HepG2 (cell line): Measurements from ENCODE around the gene NHLRC3. TPM values are rescaled to one million over a fixed set of nuclear protein-coding genes. Genes with fewer than 3 reads are reported as not detected.
A peak's percentile ranks its signal among the peaks of the same experiment; 100 is the strongest.

Experiments used
- ATAC-seq: fragments of 200-7000 bp; cut with Tn5 transposase; 3 replicates; pipeline ENCODE4 v1.9.1; 2020; ENCODE audit warnings: mild to moderate bottlenecking, moderate library complexity
- Bru-seq: library from RNA; stranded (reverse); fragments of 400-500 nt; gene quantifications from one replicate; lab custom pipeline; 2021; lab: Mats Ljungman, UMichigan
- BruChase-seq, 2 experiments: library from RNA; stranded (reverse); fragments of 400-500 nt; gene quantifications; one replicate each; lab custom pipeline; 2021; lab: Mats Ljungman, UMichigan
- BruUV-seq: library from RNA; stranded (reverse); fragments of 400-500 nt; replicated peaks from 2 replicates; lab custom pipeline; 2021; lab: Mats Ljungman, UMichigan
- CTCF ChIA-PET: fragments of 300-600 bp; formaldehyde crosslinking; extraction: SDS; loops from one replicate; lab custom pipeline; 2021; ENCODE audit warnings: low total read pairs, inconsistent platforms, low intra/inter-chr PET ratio; lab: Yijun Ruan, JAX
- POLR2A ChIA-PET: fragments of 350-600 bp; sonication (Branson Sonifier 250); formaldehyde crosslinking; loops from one replicate; lab custom pipeline; 2020; ENCODE audit warnings: antibody characterized with exemption, inconsistent platforms; lab: Yijun Ruan, JAX
- DNase-seq: peaks from one replicate; pipeline ENCODE4 v3.0.0-alpha.2; 2015; ENCODE audit warnings: low spot score
- FAIRE-seq: peaks from 3 replicates; lab custom pipeline; 2011; peaks lifted over from hg19 to GRCh38; lab: Jason Lieb, UNC
- H2AFZ ChIP-seq: one replicate; pipeline ENCODE4 v1.6.1; 2011; ENCODE audit warnings: low read length, inconsistent platforms
- H3K27ac ChIP-seq: fragments of 300-600 bp; 3 replicates; pipeline ENCODE4 v1.8.0; 2011; ENCODE audit warnings: mixed run types, mild to moderate bottlenecking, mixed read lengths, low read length, inconsistent platforms; ENCODE audit not compliant: insufficient read depth; ENCODE audit errors: extremely low read length
- H3K27me3 ChIP-seq, 2 experiments: fragments of 200-600 bp in 1 of 2; 2 replicates in 1 of 2; 3 replicates in 1 of 2; pipeline versions ENCODE4 v1.6.0 to v1.8.0; 2011; ENCODE audit warnings: low read length in 2 of 2, mild to moderate bottlenecking in 2 of 2, moderate library complexity in 2 of 2, inconsistent platforms in 1 of 2; ENCODE audit not compliant: insufficient read depth in 2 of 2, control insufficient read depth in 1 of 2
- H3K36me3 ChIP-seq, 2 experiments: fragments of 200-600 bp in 1 of 2; replicated peaks in 1 of 2; 2 replicates in 1 of 2; 3 replicates in 1 of 2; pipeline versions ENCODE4 v1.5.1 to v1.8.0; 2011; ENCODE audit warnings: low read length in 2 of 2, inconsistent platforms in 1 of 2; ENCODE audit not compliant: insufficient read depth in 2 of 2, control insufficient read depth in 1 of 2
- H3K4me1 ChIP-seq: 2 replicates; pipeline ENCODE4 v1.5.1; 2012; ENCODE audit warnings: low read length, inconsistent platforms; ENCODE audit not compliant: insufficient read depth
- H3K4me2 ChIP-seq: 2 replicates; pipeline ENCODE4 v1.6.0; 2011; ENCODE audit warnings: low read depth, low read length, inconsistent platforms
- H3K4me3 ChIP-seq, 3 experiments: fragments of 200-600 bp in 1 of 3; sonication (generic), shearing (Covaris generic) in 1 of 3; replicated peaks in 1 of 3; 2 replicates each; pipeline ENCODE4 v1.5.1; 2011 to 2016; ENCODE audit warnings: low read length in 3 of 3, inconsistent platforms in 2 of 3, low read depth in 2 of 3, mild to moderate bottlenecking in 2 of 3, control low read depth in 1 of 3, mixed read lengths in 1 of 3; ENCODE audit not compliant: insufficient read depth in 1 of 3
- H3K79me2 ChIP-seq: one replicate; pipeline ENCODE4 v1.6.1; 2011; ENCODE audit warnings: low read length, inconsistent platforms; ENCODE audit not compliant: insufficient read depth
- H3K9ac ChIP-seq: 2 replicates; pipeline ENCODE4 v1.6.0; 2011; ENCODE audit warnings: mild to moderate bottlenecking, low read depth, low read length, inconsistent platforms; ENCODE audit not compliant: insufficient read depth
- H3K9me3 ChIP-seq: 2 replicates; pipeline ENCODE4 v1.5.1; 2012; ENCODE audit warnings: mild to moderate bottlenecking, low read length
- H4K20me1 ChIP-seq: 2 replicates; pipeline ENCODE4 v1.6.0; 2011; ENCODE audit warnings: inconsistent platforms, mild to moderate bottlenecking, low read length, moderate library complexity; ENCODE audit not compliant: insufficient read depth
- BCLAF1 ChIP-seq: fragments of 450-650 bp; IDR thresholded peaks from 2 replicates; pipeline ENCODE4 v1.6.1; 2017; ENCODE audit warnings: mild to moderate bottlenecking
- BRD4 ChIP-seq: sonication (generic); formaldehyde crosslinking; IDR thresholded peaks from 2 replicates; pipeline ENCODE4 v1.4.0; 2020; ENCODE audit warnings: missing genetic modification reagents
- CBX1 ChIP-seq: IDR thresholded peaks from one replicate; pipeline ENCODE4 v1.6.1; 2016; ENCODE audit warnings: antibody characterized with exemption, low read depth
- RARG ChIP-seq: sonication (generic); formaldehyde crosslinking; IDR thresholded peaks from 2 replicates; pipeline ENCODE4 v1.4.0; 2020; ENCODE audit warnings: low read depth, mild to moderate bottlenecking, missing genetic modification reagents
- RBM22 ChIP-seq: fragments of 200-400 bp; formaldehyde crosslinking; optimal IDR thresholded peaks from 2 replicates; pipeline ENCODE3; 2017; ENCODE audit warnings: mild to moderate bottlenecking, low read length, moderate library complexity
- ZBTB10 ChIP-seq: sonication (generic); formaldehyde crosslinking; IDR thresholded peaks from 2 replicates; pipeline ENCODE4 v1.4.0; 2020; ENCODE audit warnings: missing genetic modification reagents, borderline replicate concordance
- ZNF292 ChIP-seq: sonication (generic); formaldehyde crosslinking; IDR thresholded peaks from 2 replicates; pipeline ENCODE4 v1.8.1; 2022; ENCODE audit warnings: mild to moderate bottlenecking, low read depth, missing genetic modification reagents, borderline replicate concordance
- ZNF335 ChIP-seq: sonication (generic); formaldehyde crosslinking; IDR thresholded peaks from 2 replicates; pipeline ENCODE4 v1.4.0; 2020; ENCODE audit warnings: missing genetic modification reagents
- ZNF501 ChIP-seq: sonication (generic); formaldehyde crosslinking; IDR thresholded peaks from 2 replicates; pipeline ENCODE4 v1.5.1; 2020; ENCODE audit warnings: mild to moderate bottlenecking, moderate library complexity, missing genetic modification reagents
- ZNF644 ChIP-seq: IDR thresholded peaks from 2 replicates; pipeline ENCODE4 v1.6.1; 2016; ENCODE audit warnings: low read depth
- ZSCAN5A ChIP-seq: sonication (generic); formaldehyde crosslinking; IDR thresholded peaks from 2 replicates; pipeline ENCODE4 v1.8.0; 2022; ENCODE audit warnings: mild to moderate bottlenecking, missing genetic modification reagents, borderline replicate concordance
- WGBS: methylation state at CpG from one replicate; pipeline ENCODE4 v1.1.6; 2017; ENCODE audit warnings: low lambda C conversion rate; 5-methylcytosine and 5-hydroxymethylcytosine counted together
- in situ Hi-C: cut with HindIII; loops from 2 replicates; pipeline ENCODE4 v1.10.0; 2017; ENCODE audit warnings: low pct_unique_long_range_greater_than_20kb; ENCODE audit not compliant: extremely low pct_ligation_motif_present
- intact Hi-C: fragments of 100-400 bp; cut with micrococcal nuclease; formaldehyde crosslinking; loops from one replicate; pipeline ENCODE4 v1.10.0; 2022; ENCODE audit not compliant: unreplicated experiment
- long read RNA-seq, 2 experiments: library from RNA in 1 of 2; library from polyadenylated mRNA in 1 of 2; stranded (forward) in 1 of 2; unstranded in 1 of 2; transcript quantifications; one replicate each; pipeline ENCODE4 v2.0.0, GENCODE V29; 2019 to 2022
- polyA minus RNA-seq, 3 experiments: library from RNA; depleted of rRNA, polyadenylated mRNA; stranded (reverse); fragments of >200 nt; gene quantifications; 2 replicates each; pipeline ENCODE4 v1.2.3, GENCODE V29; 2011; ENCODE audit warnings: low replicate concordance in 1 of 3
- polyA plus RNA-seq, 8 experiments: library from polyadenylated mRNA; depleted of rRNA in 3 of 8; stranded (reverse) in 7 of 8; unstranded in 1 of 8; fragments of >200 nt; fragmentation: Illumina TruSeq in 4 of 8; extraction: Trizol in 4 of 8; gene quantifications; 2 replicates each; pipeline versions ENCODE4 v1.2.1 to v1.2.3, GENCODE V29; 2011 to 2016; ENCODE audit warnings: low read depth in 4 of 8, missing spikeins in 1 of 8, mixed read lengths in 1 of 8; ENCODE audit not compliant: insufficient read depth in 1 of 8
- total RNA-seq, 5 experiments: library from RNA; depleted of rRNA; stranded (reverse); fragments of >200 nt; fragmentation: Illumina TruSeq; extraction: Trizol; gene quantifications; 2 replicates each; pipeline ENCODE4 v1.2.3, GENCODE V29; 2016; ENCODE audit warnings: low read depth in 1 of 5

The NHLRC3 gene
- 14.5 and 29.8 TPM in 2 replicates for total RNA-seq (2016; rRNA removed; fragmentation: Illumina TruSeq; extraction: Trizol)
- total RNA-seq (2016; cell fraction: cytosol; rRNA removed; fragmentation: Illumina TruSeq; extraction: Trizol; ENCODE audit: low read depth) = 2.9 and 3.0 TPM in 2 replicates
- 16.2 and 30.5 TPM in 2 replicates for total RNA-seq (2016; cell fraction: insoluble cytoplasmic fraction; rRNA removed; fragmentation: Illumina TruSeq; extraction: Trizol)
- 5.1 and 6.3 TPM in 2 replicates for total RNA-seq (2016; cell fraction: membrane; rRNA removed; fragmentation: Illumina TruSeq; extraction: Trizol)
- 42.6 and 49.6 TPM in 2 replicates for total RNA-seq (2016; cell fraction: nucleus; rRNA removed; fragmentation: Illumina TruSeq; extraction: Trizol)
- polyA plus RNA-seq (2011; rRNA removed) = 16.8 and 19.9 TPM in 2 replicates
- 5.3 and 9.1 TPM in 2 replicates for polyA plus RNA-seq (2011; cell fraction: cytosol; rRNA removed)
- 36.6 and 48.1 TPM in 2 replicates for polyA plus RNA-seq (2011; cell fraction: nucleus; rRNA removed)
- 19.5 and 21.8 TPM in 2 replicates for polyA plus RNA-seq (2012)
- polyA plus RNA-seq (2016; cell fraction: cytosol; fragmentation: Illumina TruSeq; extraction: Trizol; ENCODE audit: low read depth) = 1.3 TPM in 2 replicates
- polyA plus RNA-seq (2016; cell fraction: insoluble cytoplasmic fraction; fragmentation: Illumina TruSeq; extraction: Trizol; ENCODE audit: low read depth) = 10.3 and 10.5 TPM in 2 replicates
- 3.1 and 3.3 TPM in 2 replicates for polyA plus RNA-seq (2016; cell fraction: membrane; fragmentation: Illumina TruSeq; extraction: Trizol; ENCODE audit: low read depth)
- 61.2 and 65.0 TPM in 2 replicates for polyA plus RNA-seq (2016; cell fraction: nucleus; fragmentation: Illumina TruSeq; extraction: Trizol; ENCODE audit: insufficient read depth, low read depth)
- polyA minus RNA-seq (2011; rRNA and poly(A)+ RNA removed; ENCODE audit: low replicate concordance) = 9.3 and 14.1 TPM in 2 replicates
- 7.9 and 8.5 TPM in 2 replicates for polyA minus RNA-seq (2011; cell fraction: cytosol; rRNA and poly(A)+ RNA removed)
- polyA minus RNA-seq (2011; cell fraction: nucleus; rRNA and poly(A)+ RNA removed) = 72.9 and 78.7 TPM in 2 replicates
- Bru-seq, nascent RNA = percentile 82 among the genes with signal in this experiment
- BruChase-seq, experiment 1, labeled RNA remaining after a 6-hour chase = percentile 82 among the genes with signal in this experiment
- BruChase-seq, experiment 2, labeled RNA remaining after a 2-hour chase = percentile 89 among the genes with signal in this experiment
- long read RNA-seq, experiment 1, partial matches to known transcripts = 9 of 14 reads
- long read RNA-seq, experiment 1, other reads (novel, unspliced or antisense) = 0 of 14 reads
- long read RNA-seq, experiment 2, partial matches to known transcripts = 5 of 16 reads
- long read RNA-seq, experiment 2, other reads (novel, unspliced or antisense) = 10 of 16 reads

GRCh38 chr13:39037880-39038568 is at the start of gene NHLRC3, which contains the start of gene PROSER1:
TSS of gene NHLRC3 (plus strand) at chr13:39038456. CDS start at chr13:39038640, 184 bp downstream.
TSS of gene PROSER1 (minus strand) at chr13:39038089. CDS start at chr13:39037242, 847 bp downstream.
- DNase-seq (peak; percentile 84), FAIRE-seq (no peak), ATAC-seq (peak; percentile 92)
- Histone ChIP-seq H2AFZ (peak within 1 kb of the TSS; percentile 95), H3K79me2 (peaks cover 59% of the 10 kb centered on the region), H3K4me3 (peak within 1 kb of the TSS; percentile 84 to 95 (median 86)), H3K27ac (peak within 1 kb of the TSS; percentile 88), H4K20me1 (peaks cover 8% of the 10 kb centered on the region; the same call in 1 of the 2 replicates), H3K9me3 (no peaks in the 10 kb centered on the region), H3K4me1 (peaks cover 39% of the 10 kb centered on the region), H3K9ac (peak within 1 kb of the TSS; percentile 81), H3K36me3 (no peaks in the 10 kb centered on the region), H3K27me3 (no peaks in the 10 kb centered on the region; a peak in 1 of 5 replicates), H3K4me2 (peak within 1 kb of the TSS; percentile 89)
- BruUV-seq = no TSS peak
- 0% methylated on average over 18 of the region's 41 CpGs for WGBS
- in situ Hi-C loops (no loop called here), intact Hi-C loops (loop anchor here (10.0 kb wide), 1 partner anchor 617 kb away; the partner anchor contains the start of gene COG6)
- CTCF ChIA-PET = no interaction called here
- POLR2A ChIA-PET = interaction anchor here (1.0 to 1.9 kb wide), 4 partner anchors 10 to 689 kb away, joined by 3 to 5 read pairs (median 4); partner anchors contain the start of gene UFM1
- TF ChIP-seq BRD4 (CRISPR knock-in tag) = peak; percentile 35
- TF ChIP-seq ZSCAN5A (CRISPR knock-in tag) = no peak
- peak; percentile 67 for TF ChIP-seq ZNF501 (CRISPR knock-in tag)
- TF ChIP-seq CBX1 = peak; percentile 3
- TF ChIP-seq ZNF644 (CRISPR knock-in tag) = no peak
- no peak for TF ChIP-seq ZNF292 (CRISPR knock-in tag)
- TF ChIP-seq RBM22 = peak; percentile 63
- TF ChIP-seq ZNF335 (CRISPR knock-in tag) = peak; percentile 100
- no peak for TF ChIP-seq BCLAF1
- no peak for TF ChIP-seq RARG (CRISPR knock-in tag)
- peak; percentile 87 for TF ChIP-seq ZBTB10 (CRISPR knock-in tag)
